Activated naive CD4-positive, alpha-beta T cell treated with anti-CD3 and anti-CD28 coated beads for 36 hours (primary cell): ENCODE measurements around the gene TANC1. TPM values are rescaled to one million over a fixed set of nuclear protein-coding genes. Genes with fewer than 3 reads are reported as not detected.

ENCODE experiments used
- CTCF ChIA-PET: fragments of 350-600 bp; sonication (Branson Sonifier 250); formaldehyde crosslinking; loops from one replicate; lab custom pipeline; 2021; ENCODE audit warnings: antibody characterized with exemption; lab: Charles Lee
- DNase-seq: peaks from one replicate; pipeline ENCODE4 v3.0.0-alpha.2; 2020
- H3K27ac Mint-ChIP-seq: one replicate; pipeline ENCODE4 v1.8.0; 2021; ENCODE audit warnings: mild to moderate bottlenecking, mixed read lengths
- H3K27me3 Mint-ChIP-seq: one replicate; pipeline ENCODE4 v1.8.0; 2021; ENCODE audit warnings: low read depth, mixed read lengths
- H3K36me3 Mint-ChIP-seq: one replicate; pipeline ENCODE4 v1.8.0; 2021; ENCODE audit warnings: low read depth, mixed read lengths
- H3K4me1 Mint-ChIP-seq: one replicate; pipeline ENCODE4 v1.8.0; 2021; ENCODE audit warnings: low read depth, mixed read lengths
- H3K4me3 Mint-ChIP-seq: one replicate; pipeline ENCODE4 v1.8.0; 2021; ENCODE audit warnings: mild to moderate bottlenecking, moderate library complexity, mixed read lengths
- H3K9me3 Mint-ChIP-seq: one replicate; pipeline ENCODE4 v1.8.0; 2021; ENCODE audit warnings: mixed read lengths
- intact Hi-C: fragments of 100-400 bp; cut with micrococcal nuclease; formaldehyde crosslinking; loops from one replicate; pipeline ENCODE4 v1.15.1; 2023
- total RNA-seq, 2 experiments: library from RNA; stranded (reverse); gene quantifications; one replicate each; pipeline ENCODE4 v1.2.3, GENCODE V29; 2021

The TANC1 gene
- total RNA-seq, 2 experiments from 2014 or later: 2.0 to 2.3 TPM

DNA sequence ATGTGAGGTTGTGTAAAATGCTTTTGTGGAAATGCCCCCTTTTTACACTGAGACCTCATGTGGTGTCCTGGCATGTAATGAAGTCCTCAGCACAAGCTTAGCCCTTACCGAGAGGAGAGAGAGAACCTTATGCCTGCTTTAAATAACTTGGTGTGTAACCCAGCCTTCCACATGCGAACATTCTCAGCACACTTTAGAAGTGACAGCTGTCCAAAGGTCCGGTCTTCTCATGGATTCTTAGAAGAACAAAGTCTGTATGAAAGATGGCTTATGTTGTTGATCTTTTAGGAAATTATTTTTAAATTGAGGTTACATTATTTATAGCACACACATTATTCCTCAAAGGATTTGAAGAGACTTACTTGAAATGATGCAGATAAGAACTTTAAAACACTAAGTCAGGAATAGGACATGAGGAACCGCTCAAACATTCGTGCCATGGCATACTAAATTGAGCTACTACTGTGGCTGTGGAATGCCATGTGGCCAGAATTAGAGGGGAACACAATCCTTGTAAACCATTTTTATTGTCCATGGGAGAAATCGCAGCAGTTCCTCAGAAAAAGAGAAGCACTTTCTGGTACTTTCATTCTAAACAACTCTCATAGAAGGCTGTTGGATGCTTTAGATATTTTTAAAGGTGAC, 238.4 kb downstream of the TANC1 start:
- intact Hi-C loops: loop anchor here (5.0 kb wide), 1 partner anchor 505 kb away; the partner anchor contains the start of gene MARCHF7
- no peaks in the 10 kb centered on the region for H3K36me3 Mint-ChIP-seq

DNA sequence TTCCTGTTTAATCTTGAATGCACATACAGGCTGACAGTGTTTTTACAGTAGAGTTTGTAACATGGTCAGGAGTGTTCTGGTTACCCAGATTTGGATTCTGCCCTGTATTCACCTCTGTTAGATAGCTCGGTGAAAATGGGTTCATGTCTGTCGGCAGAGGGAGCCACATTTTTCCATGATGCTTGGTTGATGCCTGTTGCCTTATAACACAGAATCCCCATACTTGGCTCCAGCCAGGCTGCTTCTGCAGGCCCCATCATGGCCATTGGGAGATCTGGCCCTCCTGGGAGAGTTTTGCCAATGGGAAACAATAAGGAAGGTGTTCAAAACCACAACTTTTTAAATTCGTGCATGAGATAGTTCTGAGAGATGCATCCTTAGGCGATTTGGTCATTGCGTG, 240.0 kb downstream of the TANC1 start:
- peaks cover 17% of the 10 kb centered on the region for H3K4me1 Mint-ChIP-seq
- intact Hi-C loops: loop anchor here (5.0 kb wide), 1 partner anchor 504 kb away; the partner anchor contains the start of gene MARCHF7
- DNase-seq: no peak
- CTCF ChIA-PET: no interaction called here
- no peak overlapping the region for H3K4me3 Mint-ChIP-seq
- H3K27ac Mint-ChIP-seq: no peak overlapping the region
- H3K9me3 Mint-ChIP-seq: no peaks in the 10 kb centered on the region
- no peaks in the 10 kb centered on the region for H3K27me3 Mint-ChIP-seq
- no peaks in the 10 kb centered on the region for H3K36me3 Mint-ChIP-seq

More for the DNA sequence above, 238.4 kb downstream of the TANC1 start:
- Mint-ChIP-seq H3K27ac (no peak overlapping the region), H3K4me1 (peaks cover 19% of the 10 kb centered on the region), H3K27me3 (no peaks in the 10 kb centered on the region), H3K4me3 (no peak overlapping the region), H3K9me3 (no peaks in the 10 kb centered on the region)
- no peak for DNase-seq
- CTCF ChIA-PET: no interaction called here

DNA sequence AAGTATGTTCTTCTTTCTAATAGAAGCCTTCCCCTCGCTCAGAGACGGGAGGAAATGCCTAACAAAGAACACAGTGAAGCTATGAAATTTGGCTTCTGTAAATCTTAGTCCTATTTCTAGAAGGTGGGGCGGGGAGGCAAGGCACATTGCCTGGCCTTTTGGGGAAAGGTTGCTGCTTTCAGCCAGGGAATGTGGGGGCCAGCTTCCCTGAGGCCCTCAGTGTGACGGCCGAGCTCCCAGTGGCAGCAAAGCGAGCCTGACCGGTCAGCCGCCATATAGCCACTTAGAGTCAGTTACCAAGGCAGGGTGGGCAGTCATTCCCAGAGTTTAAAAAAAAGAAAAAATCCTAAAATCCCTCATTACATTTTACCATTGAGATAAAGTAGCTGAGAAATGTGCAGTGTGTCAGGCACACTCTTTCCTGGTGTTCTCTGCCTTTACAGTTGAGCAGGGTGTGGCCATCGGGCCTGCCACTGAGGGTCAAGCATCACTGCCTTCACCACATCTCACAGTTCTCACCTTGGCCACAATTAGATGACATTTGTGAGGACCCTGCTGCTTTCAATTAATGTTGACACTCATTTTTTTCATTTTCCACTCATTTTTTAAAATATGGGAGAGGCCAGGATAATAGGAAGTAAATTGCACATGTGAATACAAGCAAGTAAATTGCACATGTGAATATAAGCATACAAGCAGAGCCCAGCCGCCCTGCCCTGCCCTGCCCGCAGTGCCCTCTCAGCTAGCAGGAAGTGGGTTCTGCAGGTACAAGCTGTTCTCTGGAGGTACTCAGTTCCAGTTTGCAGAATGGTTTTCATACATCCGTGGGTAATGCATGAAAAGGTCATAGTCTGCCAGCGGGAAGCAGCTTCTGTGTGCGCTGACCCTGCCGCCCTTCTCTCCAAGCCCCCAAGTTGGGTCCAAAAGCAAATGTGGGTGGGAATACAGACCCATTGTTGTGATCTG, 241.2 kb downstream of the TANC1 start:
- peaks cover 17% of the 10 kb centered on the region for H3K4me1 Mint-ChIP-seq
- H3K4me3 Mint-ChIP-seq: no peak overlapping the region
- no peaks in the 10 kb centered on the region for H3K27me3 Mint-ChIP-seq
- CTCF ChIA-PET: no interaction called here
- intact Hi-C loops: loop anchor here (5.0 kb wide), 1 partner anchor 503 kb away; the partner anchor contains the start of gene MARCHF7
- no peak overlapping the region for H3K27ac Mint-ChIP-seq
- peak; percentile 43 for DNase-seq
- no peaks in the 10 kb centered on the region for H3K9me3 Mint-ChIP-seq
- H3K36me3 Mint-ChIP-seq: no peaks in the 10 kb centered on the region

DNA sequence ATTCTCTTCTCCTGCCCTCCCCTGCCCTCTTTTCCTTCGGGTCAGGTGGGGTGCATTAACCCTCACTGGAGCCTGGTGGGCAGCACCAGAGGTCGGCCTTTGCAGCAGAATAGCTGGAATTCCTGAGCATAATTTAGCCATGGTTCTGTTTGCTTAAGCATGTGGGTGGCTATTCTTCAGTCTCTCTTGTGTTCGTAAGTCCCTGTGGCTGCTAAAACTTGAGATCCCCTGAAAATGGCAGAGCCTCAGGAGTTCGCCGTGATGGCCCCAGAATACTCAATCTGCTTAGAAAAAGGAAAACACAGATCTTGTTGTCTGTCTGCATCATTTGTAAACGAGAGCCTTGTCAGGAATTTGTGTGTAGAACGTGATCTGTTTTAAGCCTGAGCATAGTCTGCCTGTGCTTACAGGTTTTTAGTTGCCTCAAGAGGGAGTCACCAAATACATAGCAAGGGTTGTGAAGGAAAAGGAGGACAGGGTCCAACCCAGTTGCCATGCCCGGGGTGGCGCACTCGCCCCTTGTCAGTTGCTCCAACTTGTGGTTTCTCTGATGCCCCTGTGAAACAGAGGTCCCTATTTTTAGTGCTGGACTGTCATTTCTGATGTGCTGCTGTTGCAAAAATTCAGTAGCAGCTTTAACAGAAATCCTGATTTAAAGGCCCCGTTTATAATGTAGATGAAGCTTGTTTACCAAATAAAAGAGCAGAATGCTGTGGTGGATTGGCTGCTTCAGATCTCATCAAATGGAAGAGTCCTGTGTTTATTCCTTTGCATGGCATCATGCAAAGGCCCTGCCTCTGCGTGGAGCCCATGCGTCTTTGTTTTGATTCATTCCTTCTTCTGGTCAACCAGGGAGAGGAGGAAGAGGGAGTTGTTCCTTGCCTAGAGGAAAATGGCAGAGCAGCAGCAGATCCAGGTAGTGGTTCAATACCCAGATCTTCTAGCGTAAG, 243.3 kb downstream of the TANC1 start:
- intact Hi-C loops: no loop called here
- H3K27me3 Mint-ChIP-seq: no peaks in the 10 kb centered on the region
- peaks cover 17% of the 10 kb centered on the region for H3K4me1 Mint-ChIP-seq
- CTCF ChIA-PET: no interaction called here
- H3K27ac Mint-ChIP-seq: no peak overlapping the region
- DNase-seq: no peak
- no peak overlapping the region for H3K4me3 Mint-ChIP-seq
- H3K9me3 Mint-ChIP-seq: no peaks in the 10 kb centered on the region
- no peaks in the 10 kb centered on the region for H3K36me3 Mint-ChIP-seq

DNA sequence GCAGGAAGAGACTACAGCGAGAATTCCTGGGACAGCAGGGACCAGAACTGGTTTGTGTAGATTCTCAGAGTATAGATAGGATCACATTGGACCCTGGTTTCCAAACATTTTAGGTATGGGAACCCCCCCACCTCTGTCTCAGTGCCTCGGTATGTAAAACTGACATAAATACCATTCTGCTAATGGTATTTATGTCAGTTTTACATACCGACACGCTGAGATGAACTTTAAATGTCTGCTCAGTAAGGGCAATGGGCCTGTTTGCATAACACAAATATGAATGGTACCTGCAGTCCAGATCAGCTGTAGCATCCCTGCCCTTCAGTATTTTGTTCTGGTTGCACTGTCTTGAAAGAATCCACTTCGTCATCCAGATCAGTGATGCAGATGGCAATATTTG, 244.9 kb downstream of the TANC1 start:
- Mint-ChIP-seq H3K9me3 (no peaks in the 10 kb centered on the region), H3K36me3 (no peaks in the 10 kb centered on the region), H3K27me3 (no peaks in the 10 kb centered on the region), H3K4me3 (no peak overlapping the region), H3K4me1 (peaks cover 17% of the 10 kb centered on the region), H3K27ac (no peak overlapping the region)
- CTCF ChIA-PET: no interaction called here
- intact Hi-C loops: no loop called here
- no peak for DNase-seq

DNA sequence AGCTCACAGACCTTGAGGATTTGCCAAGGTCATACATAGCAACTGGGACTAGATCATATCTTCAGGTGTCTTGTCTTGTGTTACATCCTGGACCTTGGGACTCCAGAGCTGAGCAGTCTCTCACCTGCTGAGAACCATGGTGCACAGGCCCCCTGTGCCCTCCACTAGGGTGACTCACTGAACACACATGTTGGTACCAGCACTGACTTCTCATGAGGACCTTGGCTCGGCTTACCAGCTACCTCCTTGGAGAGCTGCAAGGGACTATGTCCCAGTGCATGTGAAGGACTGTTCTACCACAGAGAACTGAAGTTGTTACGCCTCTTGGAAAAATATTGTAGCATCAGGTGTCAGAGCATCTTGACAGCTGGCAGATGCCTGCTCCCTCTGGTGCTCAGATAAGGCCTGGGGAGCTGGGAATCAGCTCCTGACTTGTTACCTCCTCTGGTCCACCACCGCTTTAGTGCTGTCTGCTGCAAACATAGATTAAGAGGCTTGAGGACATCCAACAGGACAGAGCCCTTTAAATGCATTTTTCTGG, 246.0 kb downstream of the TANC1 start:
- no peak overlapping the region for H3K4me3 Mint-ChIP-seq
- DNase-seq: no peak
- no peaks in the 10 kb centered on the region for H3K9me3 Mint-ChIP-seq
- no peak overlapping the region for H3K27ac Mint-ChIP-seq
- H3K27me3 Mint-ChIP-seq: no peaks in the 10 kb centered on the region
- no peaks in the 10 kb centered on the region for H3K36me3 Mint-ChIP-seq
- H3K4me1 Mint-ChIP-seq: peaks cover 14% of the 10 kb centered on the region
- CTCF ChIA-PET: interaction anchor here (1.7 kb wide), 1 partner anchor 96 kb away, joined by 4 read pairs; no protein-coding TSS in a partner anchor
- intact Hi-C loops: no loop called here

DNA sequence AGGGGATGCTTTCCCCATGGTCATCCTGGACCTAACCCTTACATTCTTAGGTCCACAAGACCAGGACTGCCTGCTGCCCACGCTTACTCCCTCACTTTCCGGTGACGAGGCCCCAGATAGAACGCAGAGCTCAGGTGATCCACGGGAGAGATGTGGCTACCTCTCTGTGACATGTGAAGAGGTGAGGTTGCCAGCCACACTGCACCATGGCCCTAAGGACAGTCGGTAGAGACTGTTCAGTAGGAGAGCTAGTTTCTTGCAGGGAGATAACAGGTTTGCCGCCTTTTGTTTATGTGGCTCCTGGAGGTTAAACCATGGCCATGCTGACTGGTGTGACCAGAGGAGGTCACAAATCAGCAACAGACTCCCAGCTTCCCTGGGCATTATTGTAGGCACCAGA, 246.7 kb downstream of the TANC1 start:
- H3K4me3 Mint-ChIP-seq: no peak overlapping the region
- DNase-seq: no peak
- CTCF ChIA-PET: interaction anchor here (1.7 kb wide), 1 partner anchor 96 kb away, joined by 4 read pairs; no protein-coding TSS in a partner anchor
- intact Hi-C loops: no loop called here
- H3K27me3 Mint-ChIP-seq: no peaks in the 10 kb centered on the region
- no peaks in the 10 kb centered on the region for H3K36me3 Mint-ChIP-seq
- H3K4me1 Mint-ChIP-seq: peaks cover 7% of the 10 kb centered on the region
- H3K27ac Mint-ChIP-seq: no peak overlapping the region
- H3K9me3 Mint-ChIP-seq: no peaks in the 10 kb centered on the region

DNA sequence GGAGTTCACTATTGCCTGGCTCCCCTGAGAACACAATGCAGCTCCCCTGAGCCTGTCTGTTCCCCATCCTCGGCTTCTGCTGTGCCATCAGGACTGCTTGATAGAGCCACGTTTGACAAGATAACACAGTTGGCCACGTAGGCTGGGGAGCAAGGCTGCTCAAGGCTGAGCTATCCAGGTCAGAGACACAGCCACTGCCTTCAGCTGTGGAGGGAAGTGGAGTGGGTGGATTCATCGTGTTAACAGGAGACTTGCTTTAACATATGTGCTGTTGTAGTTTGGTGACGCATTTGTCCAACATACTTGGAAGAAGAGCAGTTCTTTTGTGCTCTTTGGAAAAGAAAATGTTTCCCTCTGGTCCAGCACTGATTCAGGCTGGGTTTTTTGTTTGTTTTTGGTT, 249.2 kb downstream of the TANC1 start:
- H3K4me3 Mint-ChIP-seq: no peak overlapping the region
- H3K36me3 Mint-ChIP-seq: no peaks in the 10 kb centered on the region
- no peak overlapping the region for H3K27ac Mint-ChIP-seq
- no peaks in the 10 kb centered on the region for H3K4me1 Mint-ChIP-seq
- DNase-seq: no peak
- no peaks in the 10 kb centered on the region for H3K9me3 Mint-ChIP-seq
- intact Hi-C loops: no loop called here
- CTCF ChIA-PET: interaction anchor here (0.7 kb wide), 1 partner anchor 253 kb away, joined by 3 read pairs; no protein-coding TSS in a partner anchor
- no peaks in the 10 kb centered on the region for H3K27me3 Mint-ChIP-seq

DNA sequence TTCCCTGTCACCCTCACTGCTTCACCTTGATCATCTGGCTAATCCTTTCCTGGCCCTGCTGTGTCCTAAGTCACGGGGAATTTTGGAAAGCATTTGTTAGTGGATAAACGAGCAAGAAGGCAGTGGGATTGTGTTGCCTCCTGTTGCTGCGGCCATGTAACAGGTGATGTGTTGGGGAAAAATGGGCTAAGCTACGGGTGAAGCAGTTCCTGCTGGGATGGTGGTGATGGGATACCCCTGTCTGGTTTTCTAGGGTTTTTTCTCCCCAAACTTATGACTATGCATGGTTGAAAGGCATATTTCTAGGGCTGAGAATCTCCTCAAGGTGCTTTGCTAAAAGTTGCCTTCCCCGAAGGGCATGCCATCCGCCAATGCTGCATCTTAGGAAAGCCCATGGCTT, 249.9 kb downstream of the TANC1 start:
- CTCF ChIA-PET: no interaction called here
- no peaks in the 10 kb centered on the region for H3K4me1 Mint-ChIP-seq
- intact Hi-C loops: no loop called here

DNA sequence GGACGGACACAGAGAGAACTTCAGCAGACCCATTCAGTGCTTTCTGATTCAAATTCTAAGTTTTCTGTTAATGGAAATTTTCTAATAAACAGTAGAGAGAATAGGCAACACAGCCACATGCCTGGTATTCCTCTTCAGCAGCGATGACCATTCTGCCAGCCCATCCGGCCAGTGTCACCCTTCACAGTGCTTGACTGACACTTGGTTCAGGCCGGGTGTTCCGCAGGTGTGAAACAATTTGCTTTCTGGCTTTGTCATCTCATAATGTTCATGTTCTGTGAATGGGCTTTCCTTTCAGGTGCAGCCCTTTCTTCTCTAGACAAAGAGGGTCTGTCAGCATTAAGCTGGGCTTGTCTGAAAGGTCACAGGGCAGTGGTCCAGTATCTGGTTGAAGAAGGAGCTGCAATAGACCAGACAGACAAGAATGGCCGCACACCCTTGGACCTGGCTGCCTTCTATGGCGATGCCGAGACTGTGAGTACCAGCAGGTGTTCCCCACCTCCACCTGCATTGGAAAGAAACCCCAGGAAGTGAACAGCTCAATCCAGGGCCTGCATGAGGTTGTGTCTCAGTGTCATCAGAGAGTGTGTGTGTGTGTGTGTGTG, 251.1 kb downstream of the TANC1 start:
- intact Hi-C loops: no loop called here
- H3K4me3 Mint-ChIP-seq: no peak overlapping the region
- CTCF ChIA-PET: no interaction called here

More for the DNA sequence above, 249.9 kb downstream of the TANC1 start:
- Mint-ChIP-seq H3K4me3 (no peak overlapping the region), H3K27me3 (no peaks in the 10 kb centered on the region), H3K9me3 (no peaks in the 10 kb centered on the region), H3K27ac (no peak overlapping the region), H3K36me3 (no peaks in the 10 kb centered on the region)
- DNase-seq: no peak

DNA sequence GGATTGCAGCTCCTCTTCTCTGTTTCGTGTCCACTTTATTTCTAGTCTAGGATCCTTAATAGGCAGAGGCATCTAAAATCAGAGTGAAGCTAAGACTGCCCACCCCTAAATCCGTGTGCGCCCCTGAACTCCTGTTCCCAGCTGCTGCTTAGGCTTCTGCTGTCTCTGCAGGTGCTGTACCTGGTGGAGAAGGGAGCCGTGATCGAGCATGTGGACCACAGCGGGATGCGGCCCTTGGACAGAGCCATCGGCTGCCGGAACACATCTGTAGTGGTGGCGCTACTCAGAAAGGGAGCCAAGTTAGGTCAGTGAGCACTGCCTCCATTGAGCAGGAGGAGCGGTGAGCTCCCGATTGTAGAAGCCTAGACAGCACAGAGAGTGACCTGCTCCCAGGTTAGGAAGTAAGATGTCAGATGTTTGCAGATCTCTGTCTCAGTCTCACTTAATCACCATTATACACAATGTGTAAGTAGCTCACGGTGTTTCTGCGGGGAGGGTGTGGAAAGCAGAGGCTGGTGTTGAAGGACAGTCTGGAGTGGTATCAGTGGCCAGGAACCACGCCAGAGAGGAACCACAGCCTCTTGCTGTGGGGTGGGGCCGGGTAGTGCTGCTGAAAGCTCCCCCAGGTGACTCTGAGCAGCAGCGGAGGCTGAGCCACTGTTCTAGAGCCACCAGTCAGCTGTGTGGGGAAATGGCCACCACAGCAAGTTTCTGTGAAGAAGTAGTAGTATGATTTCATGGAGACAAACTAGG, 255.8 kb downstream of the TANC1 start:
- no peaks in the 10 kb centered on the region for H3K36me3 Mint-ChIP-seq
- H3K27ac Mint-ChIP-seq: no peak overlapping the region
- H3K27me3 Mint-ChIP-seq: no peaks in the 10 kb centered on the region
- H3K9me3 Mint-ChIP-seq: no peaks in the 10 kb centered on the region
- intact Hi-C loops: no loop called here
- no peak for DNase-seq
- peaks cover 10% of the 10 kb centered on the region for H3K4me1 Mint-ChIP-seq
- CTCF ChIA-PET: no interaction called here
- no peak overlapping the region for H3K4me3 Mint-ChIP-seq

More for the DNA sequence above, 251.1 kb downstream of the TANC1 start:
- Mint-ChIP-seq H3K36me3 (no peaks in the 10 kb centered on the region), H3K27ac (no peak overlapping the region), H3K9me3 (no peaks in the 10 kb centered on the region), H3K4me1 (no peaks in the 10 kb centered on the region), H3K27me3 (no peaks in the 10 kb centered on the region)
- DNase-seq: no peak
